ENCODE data around the gene IDH3G.

GRCh38 chrX:153800746-153801145 lies 6.6 kb upstream of the IDH3G start:
- no peak for TF ChIP-seq POLR2A (IDR thresholded peaks at IDR 0.05)
- no peak for TF ChIP-seq CTCF (IDR thresholded peaks at IDR 0.05)
